Measurements from ENCODE around the gene BCAS3. TPM values are rescaled to one million over a fixed set of nuclear protein-coding genes. Genes with fewer than 3 reads are reported as not detected.

BCAS3 gene
- polyA plus RNA-seq, 3 donors, result 10.3 to 19.1 (median 14.7) TPM

GRCh38 chr17:60802377-60802776 lies 124.7 kb downstream of the BCAS3 start:
- Histone ChIP-seq H4K20me1 (ENCODE audit: insufficient read depth, low read length) (no peaks in the 10 kb centered on the region), H3K4me2 (replicated peaks; ENCODE audit: extremely low read depth, low read length, poor library complexity, severe bottlenecking) (no peak overlapping the region), H3K79me2 (ENCODE audit: insufficient read depth, low read length) (no peaks in the 10 kb centered on the region), H3K36me3 (replicated peaks in 1 of 2; ENCODE audit: control insufficient read depth in 1 of 2, insufficient read depth in 2 of 2, low read length in 2 of 2) (no peaks in the 10 kb centered on the region), H3K4me1 (ENCODE audit: control insufficient read depth in 1 of 2, insufficient read depth in 2 of 2, low read length in 2 of 2) (no peaks in the 10 kb centered on the region), H3K9ac (ENCODE audit: insufficient read depth, low read length, poor library complexity, severe bottlenecking) (no peak overlapping the region), H3K4me3 (replicated peaks in 1 of 3; ENCODE audit: low read depth in 2 of 3, low read length in 3 of 3) (no peak overlapping the region), H2AFZ (ENCODE audit: insufficient read depth, low read depth, low read length, poor library complexity, severe bottlenecking) (no peak overlapping the region), H3K27ac (ENCODE audit: low read depth in 1 of 2, low read length in 2 of 2) (no peak overlapping the region), H3K27me3 (ENCODE audit: control insufficient read depth in 2 of 2, insufficient read depth in 2 of 2, low read length in 2 of 2) (no peaks in the 10 kb centered on the region), H3K9me3 (replicated peaks in 1 of 2; ENCODE audit: control insufficient read depth in 1 of 2, insufficient read depth in 1 of 2, low read length in 2 of 2) (no peaks in the 10 kb centered on the region)
- peaks cover 2% of the 10 kb centered on the region for H3K4me1 Mint-ChIP-seq
- H3K27me3 Mint-ChIP-seq (ENCODE audit: low read depth in 3 of 3), result no peaks in the 10 kb centered on the region
- intact Hi-C loops (cut with micrococcal nuclease), result no loop called here
- H3K36me3 Mint-ChIP-seq, result peaks cover 2 to 3% of the 10 kb centered on the region in 2 donors
- TF ChIP-seq CTCF (IDR thresholded peaks at IDR 0.05), result no peak
- no peak for DNase-seq
- 96% methylated on average over 5 of the region's 6 CpGs for WGBS (ENCODE audit: insufficient coverage)
- no peaks in the 10 kb centered on the region for H3K9me3 Mint-ChIP-seq
- no peak overlapping the region for H3K27ac Mint-ChIP-seq
- no peak overlapping the region for H3K4me3 Mint-ChIP-seq

DNA sequence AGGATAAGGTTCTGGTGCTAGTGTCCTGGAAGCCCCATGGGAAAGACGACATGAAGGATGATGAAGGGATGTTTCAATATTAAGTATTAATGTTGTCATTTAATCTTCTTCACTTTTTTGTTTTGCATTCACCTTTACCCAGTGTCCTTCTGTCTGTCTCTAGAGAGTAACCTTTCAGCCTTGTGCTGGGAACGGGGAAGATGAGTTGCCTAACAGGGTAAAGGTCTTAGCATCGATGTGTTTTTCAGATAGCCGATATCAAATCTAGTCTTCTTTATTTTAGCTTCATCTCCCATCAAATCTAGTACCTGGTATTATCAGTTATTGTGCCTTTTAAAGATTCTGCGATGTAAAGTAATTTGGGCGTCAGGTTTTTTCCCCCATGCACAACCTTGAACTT lies 125.4 kb downstream of the BCAS3 start:
- H4K20me1 ChIP-seq (ENCODE audit: insufficient read depth, low read length), result no peaks in the 10 kb centered on the region
- H3K9ac ChIP-seq (ENCODE audit: insufficient read depth, low read length, poor library complexity, severe bottlenecking), result no peak overlapping the region
- intact Hi-C loops (cut with micrococcal nuclease), result no loop called here
- H3K27me3 ChIP-seq (ENCODE audit: control insufficient read depth in 2 of 2, insufficient read depth in 2 of 2, low read length in 2 of 2), result no peaks in the 10 kb centered on the region
- H2AFZ ChIP-seq (ENCODE audit: insufficient read depth, low read depth, low read length, poor library complexity, severe bottlenecking), result no peak overlapping the region
- Mint-ChIP-seq H3K36me3 (peaks cover 2 to 3% of the 10 kb centered on the region in 2 donors), H3K4me3 (no peak overlapping the region), H3K9me3 (no peaks in the 10 kb centered on the region), H3K27me3 (ENCODE audit: low read depth in 3 of 3) (no peaks in the 10 kb centered on the region), H3K27ac (no peak overlapping the region), H3K4me1 (peaks cover 2% of the 10 kb centered on the region)
- H3K27ac ChIP-seq (ENCODE audit: low read depth in 1 of 2, low read length in 2 of 2), result no peak overlapping the region
- 100% methylated on average over 1 of the region's 6 CpGs for WGBS (ENCODE audit: insufficient coverage)
- H3K79me2 ChIP-seq (ENCODE audit: insufficient read depth, low read length), result no peaks in the 10 kb centered on the region
- H3K4me1 ChIP-seq (ENCODE audit: control insufficient read depth in 1 of 2, insufficient read depth in 2 of 2, low read length in 2 of 2), result no peaks in the 10 kb centered on the region
- no peak overlapping the region for H3K4me2 ChIP-seq (replicated peaks; ENCODE audit: extremely low read depth, low read length, poor library complexity, severe bottlenecking)
- DNase-seq, result no peak
- H3K9me3 ChIP-seq (replicated peaks in 1 of 2; ENCODE audit: control insufficient read depth in 1 of 2, insufficient read depth in 1 of 2, low read length in 2 of 2), result no peaks in the 10 kb centered on the region
- no peak overlapping the region for H3K4me3 ChIP-seq (replicated peaks in 1 of 3; ENCODE audit: low read depth in 2 of 3, low read length in 3 of 3)
- H3K36me3 ChIP-seq (replicated peaks in 1 of 2; ENCODE audit: control insufficient read depth in 1 of 2, insufficient read depth in 2 of 2, low read length in 2 of 2), result no peaks in the 10 kb centered on the region
- TF ChIP-seq CTCF (IDR thresholded peaks at IDR 0.05), result no peak

Data from CD14-positive monocyte (primary cell).